Glutamatergic neuron (in vitro differentiated cells): ENCODE measurements around the gene PIK3R6. TPM values are rescaled to one million over a fixed set of nuclear protein-coding genes. Genes with fewer than 3 reads are reported as not detected.

ENCODE experiments used
- DNase-seq: peaks from one replicate; pipeline ENCODE4 v3.0.0; 2022
- H3K27ac Mint-ChIP-seq: one replicate; pipeline ENCODE4 v1.8.0; 2020; ENCODE audit warnings: mild to moderate bottlenecking, mixed read lengths, inconsistent platforms; ENCODE audit not compliant: unreplicated experiment
- H3K27me3 Mint-ChIP-seq: one replicate; pipeline ENCODE4 v1.8.0; 2020; ENCODE audit warnings: mild to moderate bottlenecking, moderate library complexity, mixed read lengths, inconsistent platforms; ENCODE audit not compliant: unreplicated experiment
- H3K36me3 Mint-ChIP-seq: one replicate; pipeline ENCODE4 v1.8.0; 2020; ENCODE audit warnings: mild to moderate bottlenecking, mixed read lengths, inconsistent platforms; ENCODE audit not compliant: unreplicated experiment
- H3K4me1 Mint-ChIP-seq: one replicate; pipeline ENCODE4 v1.8.0; 2020; ENCODE audit warnings: mild to moderate bottlenecking, low read depth, mixed read lengths, inconsistent platforms; ENCODE audit not compliant: unreplicated experiment
- H3K4me3 Mint-ChIP-seq: one replicate; pipeline ENCODE4 v1.8.0; 2020; ENCODE audit warnings: mild to moderate bottlenecking, mixed read lengths, inconsistent platforms; ENCODE audit not compliant: unreplicated experiment
- H3K9me3 Mint-ChIP-seq: one replicate; pipeline ENCODE4 v1.8.0; 2020; ENCODE audit warnings: mild to moderate bottlenecking, moderate library complexity, mixed read lengths, inconsistent platforms; ENCODE audit not compliant: unreplicated experiment
- total RNA-seq: library from RNA; stranded (reverse); fragmentation: NEBNext Ultra II Directional; extraction: Animal tissue kit (Norgen Biotek cat#: 25700); gene quantifications from one replicate; pipeline ENCODE4 v1.2.1, GENCODE V29; 2021; ENCODE audit not compliant: unreplicated experiment
- TF ChIP-seq, protein P1 (sequence below): fragments of 200-600 bp; sonication (generic); IDR thresholded peaks from one replicate; pipeline ENCODE4 v1.5.0; 2021; ENCODE audit not compliant: partially characterized antibody, unreplicated experiment

Gene PIK3R6
- total RNA-seq, 1 donor from 2014 or later: not detected

DNA sequence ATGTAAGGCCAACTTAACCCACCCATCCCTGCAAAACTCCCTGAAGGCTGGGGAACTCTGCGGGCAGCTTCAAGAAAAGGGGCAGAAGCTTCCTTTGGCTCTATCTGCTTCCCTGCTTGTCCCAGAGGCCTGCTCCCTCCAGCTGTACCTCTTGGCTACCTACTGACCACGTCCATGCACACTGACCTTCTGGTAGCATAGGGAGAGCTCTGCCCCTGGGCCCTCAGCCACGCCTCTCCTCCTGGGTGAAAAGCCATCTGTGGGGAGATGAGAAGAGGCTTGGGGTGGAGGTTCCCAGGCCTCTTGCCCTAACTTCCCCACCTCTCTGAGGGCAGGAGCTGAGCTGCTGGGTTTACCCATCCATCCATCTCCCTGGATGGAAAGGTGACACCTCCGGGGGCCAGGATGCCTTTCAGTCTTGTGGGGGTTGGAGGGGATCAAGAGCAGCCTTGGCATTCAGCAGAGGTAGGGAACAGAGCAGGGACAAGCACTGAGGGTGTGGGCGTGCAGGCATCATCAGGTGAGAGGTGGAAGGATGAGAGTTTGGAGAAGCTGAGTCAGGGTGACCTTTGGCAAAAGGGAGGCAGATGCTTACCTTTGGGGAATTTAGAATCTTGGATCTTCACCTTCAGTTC lies 45.0 kb downstream of the PIK3R6 start:
- Mint-ChIP-seq H3K27me3 (peaks cover 7% of the 10 kb centered on the region), H3K4me3 (no peak overlapping the region), H3K27ac (no peak overlapping the region), H3K4me1 (no peaks in the 10 kb centered on the region), H3K36me3 (peaks cover 5% of the 10 kb centered on the region), H3K9me3 (peaks cover 3% of the 10 kb centered on the region)
- no peak for DNase-seq
- TF ChIP-seq, protein P1, sequence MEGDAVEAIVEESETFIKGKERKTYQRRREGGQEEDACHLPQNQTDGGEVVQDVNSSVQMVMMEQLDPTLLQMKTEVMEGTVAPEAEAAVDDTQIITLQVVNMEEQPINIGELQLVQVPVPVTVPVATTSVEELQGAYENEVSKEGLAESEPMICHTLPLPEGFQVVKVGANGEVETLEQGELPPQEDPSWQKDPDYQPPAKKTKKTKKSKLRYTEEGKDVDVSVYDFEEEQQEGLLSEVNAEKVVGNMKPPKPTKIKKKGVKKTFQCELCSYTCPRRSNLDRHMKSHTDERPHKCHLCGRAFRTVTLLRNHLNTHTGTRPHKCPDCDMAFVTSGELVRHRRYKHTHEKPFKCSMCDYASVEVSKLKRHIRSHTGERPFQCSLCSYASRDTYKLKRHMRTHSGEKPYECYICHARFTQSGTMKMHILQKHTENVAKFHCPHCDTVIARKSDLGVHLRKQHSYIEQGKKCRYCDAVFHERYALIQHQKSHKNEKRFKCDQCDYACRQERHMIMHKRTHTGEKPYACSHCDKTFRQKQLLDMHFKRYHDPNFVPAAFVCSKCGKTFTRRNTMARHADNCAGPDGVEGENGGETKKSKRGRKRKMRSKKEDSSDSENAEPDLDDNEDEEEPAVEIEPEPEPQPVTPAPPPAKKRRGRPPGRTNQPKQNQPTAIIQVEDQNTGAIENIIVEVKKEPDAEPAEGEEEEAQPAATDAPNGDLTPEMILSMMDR: no peak

DNA sequence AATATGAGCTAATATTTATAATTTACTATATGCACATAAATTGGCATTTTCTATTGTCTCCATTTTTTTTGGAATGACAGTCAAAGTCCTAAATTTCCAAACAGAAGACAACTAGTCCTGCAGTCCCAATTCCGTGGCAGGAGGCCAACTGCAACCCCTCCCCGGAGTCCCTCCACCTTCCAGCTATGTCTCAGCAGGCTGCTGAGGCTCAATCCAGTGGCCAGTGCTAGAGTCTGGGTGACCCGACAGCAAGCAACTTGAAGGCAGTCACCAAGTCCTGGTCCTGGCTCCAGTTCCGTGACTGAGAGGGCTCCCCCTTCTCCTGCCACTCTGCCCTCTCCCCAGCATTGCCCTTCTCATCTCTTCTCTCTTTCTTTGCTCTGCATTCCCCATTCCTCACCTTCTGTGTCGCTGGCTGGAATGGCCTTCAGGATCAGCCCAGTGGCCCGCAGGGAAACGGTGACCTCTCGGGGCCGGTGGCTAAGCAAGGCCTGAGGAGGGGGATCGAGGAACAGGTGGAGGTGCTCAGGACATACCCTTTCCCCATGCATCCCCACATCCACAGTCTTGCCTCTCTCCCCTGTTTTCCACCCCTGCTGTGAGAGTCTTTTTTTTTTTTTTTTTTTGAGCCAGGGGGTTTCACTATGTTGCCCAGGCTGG lies 45.9 kb downstream of the PIK3R6 start:
- Mint-ChIP-seq H3K27ac (no peak overlapping the region), H3K4me1 (no peaks in the 10 kb centered on the region), H3K27me3 (peaks cover 7% of the 10 kb centered on the region), H3K36me3 (peaks cover 5% of the 10 kb centered on the region), H3K9me3 (peaks cover 3% of the 10 kb centered on the region), H3K4me3 (no peak overlapping the region)
- DNase-seq: no peak
- TF ChIP-seq, protein P1: no peak

DNA sequence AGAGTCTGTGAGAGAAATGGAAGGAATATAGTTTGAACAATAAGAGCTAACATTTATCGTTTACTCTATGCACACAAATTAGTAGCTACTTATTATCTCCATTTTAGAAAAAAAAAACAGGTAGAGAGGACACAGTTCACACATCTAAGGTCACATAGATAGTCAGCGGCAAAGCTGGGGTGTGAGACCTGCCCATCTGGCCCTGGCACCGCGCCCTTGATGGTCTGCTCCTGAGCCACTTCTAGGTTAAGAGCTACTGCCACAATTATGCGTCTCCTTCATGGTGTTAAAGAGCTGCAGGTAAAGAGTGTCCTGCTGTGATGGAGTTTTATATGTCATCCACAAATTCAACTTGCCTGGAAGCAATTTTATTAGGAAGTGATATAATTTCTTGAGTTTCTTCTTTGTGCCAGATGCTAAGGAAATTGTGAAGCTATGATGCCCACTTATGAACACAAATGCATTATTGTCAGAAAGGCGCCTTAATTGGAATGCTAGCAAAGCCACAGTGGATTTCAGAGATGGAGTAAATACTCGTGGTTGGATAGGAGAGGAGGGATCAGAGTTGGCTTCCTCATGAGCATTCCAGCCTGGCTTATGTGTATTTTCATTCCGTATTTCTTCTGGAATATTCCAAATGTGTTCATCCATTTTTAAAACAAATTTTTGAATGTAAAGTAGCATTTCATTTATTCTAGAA lies 47.0 kb downstream of the PIK3R6 start:
- Mint-ChIP-seq H3K27me3 (peaks cover 9% of the 10 kb centered on the region), H3K4me3 (no peak overlapping the region), H3K27ac (no peak overlapping the region), H3K36me3 (peaks cover 5% of the 10 kb centered on the region), H3K9me3 (no peaks in the 10 kb centered on the region), H3K4me1 (no peaks in the 10 kb centered on the region)
- no peak for DNase-seq
- TF ChIP-seq, protein P1: no peak

DNA sequence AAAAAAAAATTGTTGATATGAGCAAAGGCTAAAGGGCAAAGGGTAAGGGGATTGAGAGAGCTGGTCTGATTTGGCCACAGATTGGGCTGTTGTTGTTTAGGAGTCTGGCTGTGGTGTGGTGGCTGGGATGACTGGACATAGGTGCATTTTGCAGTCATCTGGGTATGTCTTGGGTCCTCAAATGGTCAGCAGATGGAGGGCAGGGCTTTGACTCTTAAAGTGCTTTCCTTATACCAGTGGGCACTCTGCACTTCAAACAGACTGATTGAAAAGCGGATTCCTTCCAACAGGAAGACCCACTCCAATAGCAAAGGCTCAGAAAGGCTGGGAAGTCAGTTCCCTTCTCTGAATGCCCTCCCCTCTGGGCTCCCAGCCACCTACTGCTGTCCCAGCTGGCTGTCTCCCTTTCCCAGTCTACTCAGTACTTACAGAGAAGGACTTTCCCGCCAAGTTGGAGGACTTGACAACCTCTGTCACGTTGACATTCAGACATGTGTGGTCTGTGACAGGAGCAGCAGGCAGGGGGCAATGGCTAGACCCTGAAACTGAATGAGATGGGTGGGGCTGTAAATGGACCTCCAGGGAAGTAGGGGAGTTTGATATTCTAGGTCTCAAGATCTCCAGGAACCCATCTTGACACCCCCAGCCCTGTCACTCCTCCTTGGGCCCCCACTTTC lies 48.7 kb downstream of the PIK3R6 start:
- peaks cover 5% of the 10 kb centered on the region for H3K36me3 Mint-ChIP-seq
- no peak for DNase-seq
- H3K4me1 Mint-ChIP-seq: no peaks in the 10 kb centered on the region
- H3K27ac Mint-ChIP-seq: no peak overlapping the region
- H3K4me3 Mint-ChIP-seq: no peak overlapping the region
- peaks cover 9% of the 10 kb centered on the region for H3K27me3 Mint-ChIP-seq
- no peaks in the 10 kb centered on the region for H3K9me3 Mint-ChIP-seq
- TF ChIP-seq, protein P1: no peak
